ENCODE data around the gene SELE.

- TF ChIP-seq ZBTB8A (tag by site-specific recombination; IDR thresholded peaks at IDR 0.05) (no peak), ZNF600 (tag by site-specific recombination; IDR thresholded peaks at IDR 0.05) (no peak), ZNF433 (tag by site-specific recombination; IDR thresholded peaks at IDR 0.05; ENCODE audit: low read depth) (no peak), ZBTB49 (tag by site-specific recombination; IDR thresholded peaks at IDR 0.05; ENCODE audit: low read depth) (no peak), ZIC2 (tag by site-specific recombination; IDR thresholded peaks at IDR 0.05) (no peak), OVOL3 (tag by site-specific recombination; IDR thresholded peaks at IDR 0.05) (no peak), ZFP41 (tag by site-specific recombination; IDR thresholded peaks at IDR 0.05; ENCODE audit: borderline replicate concordance) (no peak)
- TF ChIP-seq, protein P1, sequence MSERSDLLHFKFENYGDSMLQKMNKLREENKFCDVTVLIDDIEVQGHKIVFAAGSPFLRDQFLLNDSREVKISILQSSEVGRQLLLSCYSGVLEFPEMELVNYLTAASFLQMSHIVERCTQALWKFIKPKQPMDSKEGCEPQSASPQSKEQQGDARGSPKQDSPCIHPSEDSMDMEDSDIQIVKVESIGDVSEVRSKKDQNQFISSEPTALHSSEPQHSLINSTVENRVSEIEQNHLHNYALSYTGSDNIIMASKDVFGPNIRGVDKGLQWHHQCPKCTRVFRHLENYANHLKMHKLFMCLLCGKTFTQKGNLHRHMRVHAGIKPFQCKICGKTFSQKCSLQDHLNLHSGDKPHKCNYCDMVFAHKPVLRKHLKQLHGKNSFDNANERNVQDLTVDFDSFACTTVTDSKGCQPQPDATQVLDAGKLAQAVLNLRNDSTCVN (tag by site-specific recombination; optimal IDR thresholded peaks at IDR 0.05) = no peak
- TF ChIP-seq, protein P2, sequence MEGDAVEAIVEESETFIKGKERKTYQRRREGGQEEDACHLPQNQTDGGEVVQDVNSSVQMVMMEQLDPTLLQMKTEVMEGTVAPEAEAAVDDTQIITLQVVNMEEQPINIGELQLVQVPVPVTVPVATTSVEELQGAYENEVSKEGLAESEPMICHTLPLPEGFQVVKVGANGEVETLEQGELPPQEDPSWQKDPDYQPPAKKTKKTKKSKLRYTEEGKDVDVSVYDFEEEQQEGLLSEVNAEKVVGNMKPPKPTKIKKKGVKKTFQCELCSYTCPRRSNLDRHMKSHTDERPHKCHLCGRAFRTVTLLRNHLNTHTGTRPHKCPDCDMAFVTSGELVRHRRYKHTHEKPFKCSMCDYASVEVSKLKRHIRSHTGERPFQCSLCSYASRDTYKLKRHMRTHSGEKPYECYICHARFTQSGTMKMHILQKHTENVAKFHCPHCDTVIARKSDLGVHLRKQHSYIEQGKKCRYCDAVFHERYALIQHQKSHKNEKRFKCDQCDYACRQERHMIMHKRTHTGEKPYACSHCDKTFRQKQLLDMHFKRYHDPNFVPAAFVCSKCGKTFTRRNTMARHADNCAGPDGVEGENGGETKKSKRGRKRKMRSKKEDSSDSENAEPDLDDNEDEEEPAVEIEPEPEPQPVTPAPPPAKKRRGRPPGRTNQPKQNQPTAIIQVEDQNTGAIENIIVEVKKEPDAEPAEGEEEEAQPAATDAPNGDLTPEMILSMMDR (tag by site-specific recombination; IDR thresholded peaks at IDR 0.05) = no peak
- TF ChIP-seq, protein P3, sequence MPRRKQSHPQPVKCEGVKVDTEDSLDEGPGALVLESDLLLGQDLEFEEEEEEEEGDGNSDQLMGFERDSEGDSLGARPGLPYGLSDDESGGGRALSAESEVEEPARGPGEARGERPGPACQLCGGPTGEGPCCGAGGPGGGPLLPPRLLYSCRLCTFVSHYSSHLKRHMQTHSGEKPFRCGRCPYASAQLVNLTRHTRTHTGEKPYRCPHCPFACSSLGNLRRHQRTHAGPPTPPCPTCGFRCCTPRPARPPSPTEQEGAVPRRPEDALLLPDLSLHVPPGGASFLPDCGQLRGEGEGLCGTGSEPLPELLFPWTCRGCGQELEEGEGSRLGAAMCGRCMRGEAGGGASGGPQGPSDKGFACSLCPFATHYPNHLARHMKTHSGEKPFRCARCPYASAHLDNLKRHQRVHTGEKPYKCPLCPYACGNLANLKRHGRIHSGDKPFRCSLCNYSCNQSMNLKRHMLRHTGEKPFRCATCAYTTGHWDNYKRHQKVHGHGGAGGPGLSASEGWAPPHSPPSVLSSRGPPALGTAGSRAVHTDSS (tag by site-specific recombination; IDR thresholded peaks at IDR 0.05) = no peak
- TF ChIP-seq, protein P4, sequence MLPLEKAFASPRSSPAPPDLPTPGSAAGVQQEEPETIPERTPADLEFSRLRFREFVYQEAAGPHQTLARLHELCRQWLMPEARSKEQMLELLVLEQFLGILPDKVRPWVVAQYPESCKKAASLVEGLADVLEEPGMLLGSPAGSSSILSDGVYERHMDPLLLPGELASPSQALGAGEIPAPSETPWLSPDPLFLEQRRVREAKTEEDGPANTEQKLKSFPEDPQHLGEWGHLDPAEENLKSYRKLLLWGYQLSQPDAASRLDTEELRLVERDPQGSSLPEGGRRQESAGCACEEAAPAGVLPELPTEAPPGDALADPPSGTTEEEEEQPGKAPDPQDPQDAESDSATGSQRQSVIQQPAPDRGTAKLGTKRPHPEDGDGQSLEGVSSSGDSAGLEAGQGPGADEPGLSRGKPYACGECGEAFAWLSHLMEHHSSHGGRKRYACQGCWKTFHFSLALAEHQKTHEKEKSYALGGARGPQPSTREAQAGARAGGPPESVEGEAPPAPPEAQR (tag by site-specific recombination; IDR thresholded peaks at IDR 0.05) = no peak
- TF ChIP-seq, protein P5, sequence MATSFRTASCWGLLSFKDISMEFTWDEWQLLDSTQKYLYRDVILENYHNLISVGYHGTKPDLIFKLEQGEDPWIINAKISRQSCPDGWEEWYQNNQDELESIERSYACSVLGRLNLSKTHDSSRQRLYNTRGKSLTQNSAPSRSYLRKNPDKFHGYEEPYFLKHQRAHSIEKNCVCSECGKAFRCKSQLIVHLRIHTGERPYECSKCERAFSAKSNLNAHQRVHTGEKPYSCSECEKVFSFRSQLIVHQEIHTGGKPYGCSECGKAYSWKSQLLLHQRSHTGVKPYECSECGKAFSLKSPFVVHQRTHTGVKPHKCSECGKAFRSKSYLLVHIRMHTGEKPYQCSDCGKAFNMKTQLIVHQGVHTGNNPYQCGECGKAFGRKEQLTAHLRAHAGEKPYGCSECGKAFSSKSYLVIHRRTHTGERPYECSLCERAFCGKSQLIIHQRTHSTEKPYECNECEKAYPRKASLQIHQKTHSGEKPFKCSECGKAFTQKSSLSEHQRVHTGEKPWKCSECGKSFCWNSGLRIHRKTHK (tag by site-specific recombination; IDR thresholded peaks at IDR 0.05) = no peak
These were observed 19.7 kb upstream of the SELE start for GRCh38 chr1:169753549-169753948.
